MCF 10A (cell line): ENCODE measurements around the gene TTC7B. TPM values are rescaled to one million over a fixed set of nuclear protein-coding genes. Genes with fewer than 3 reads are reported as not detected.

Source experiments
- BruUV-seq: library from RNA; stranded (reverse); fragments of 400-500 nt; replicated peaks from 2 replicates; lab custom pipeline; 2021; lab: Mats Ljungman, UMichigan
- CTCF ChIA-PET: fragments of 300-600 bp; sonication (Branson Sonifier 250); formaldehyde crosslinking; extraction: SDS; loops from one replicate; lab custom pipeline; 2021; ENCODE audit warnings: antibody characterized with exemption, inconsistent platforms; lab: Yijun Ruan, JAX
- POLR2A ChIA-PET: fragments of 300-600, 350-650 bp; sonication (Branson Sonifier 250); formaldehyde crosslinking; extraction: SDS; loops from one replicate; lab custom pipeline; 2020; ENCODE audit warnings: antibody characterized with exemption, inconsistent platforms; lab: Yijun Ruan, JAX
- DNase-seq: peaks from one replicate; pipeline ENCODE4 v3.0.0-alpha.2; 2018; ENCODE audit not compliant: unreplicated experiment
- H3K27ac Mint-ChIP-seq: one replicate; pipeline ENCODE4 v1.8.0; 2022; ENCODE audit warnings: mild to moderate bottlenecking, low read depth, mixed read lengths; ENCODE audit not compliant: unreplicated experiment
- H3K27me3 Mint-ChIP-seq: one replicate; pipeline ENCODE4 v1.8.0; 2022; ENCODE audit warnings: mixed read lengths; ENCODE audit not compliant: insufficient read depth, unreplicated experiment
- H3K36me3 Mint-ChIP-seq: one replicate; pipeline ENCODE4 v1.8.0; 2022; ENCODE audit warnings: mild to moderate bottlenecking, moderate library complexity, mixed read lengths; ENCODE audit not compliant: insufficient read depth, unreplicated experiment
- H3K4me1 Mint-ChIP-seq: one replicate; pipeline ENCODE4 v1.8.0; 2022; ENCODE audit warnings: mixed read lengths; ENCODE audit not compliant: insufficient read depth, unreplicated experiment
- H3K4me3 Mint-ChIP-seq: one replicate; pipeline ENCODE4 v1.8.0; 2022; ENCODE audit warnings: mild to moderate bottlenecking, moderate library complexity, mixed read lengths; ENCODE audit not compliant: unreplicated experiment
- H3K9me3 Mint-ChIP-seq: one replicate; pipeline ENCODE4 v1.8.0; 2022; ENCODE audit warnings: mixed read lengths; ENCODE audit not compliant: unreplicated experiment
- CTCF ChIP-seq: fragments of 200-600 bp; IDR thresholded peaks from one replicate; pipeline ENCODE4 v1.8.0; 2022; ENCODE audit warnings: antibody characterized with exemption, mild to moderate bottlenecking; ENCODE audit not compliant: unreplicated experiment
- intact Hi-C: fragments of 100-400 bp; cut with micrococcal nuclease; formaldehyde crosslinking; loops from 2 replicates; pipeline ENCODE4 v1.14.1; 2022
- total RNA-seq: library from RNA; stranded (reverse); gene quantifications from 2 replicates; pipeline ENCODE4 v1.2.3, GENCODE V29; 2022

The TTC7B gene
- total RNA-seq, 1 experiment from 2014 or later = 31.1 TPM

GRCh38 chr14:90643982-90644670 is 172.1 kb downstream of the TTC7B start:
- TF ChIP-seq CTCF = no peak
- intact Hi-C loops = no loop called here
- Mint-ChIP-seq H3K4me1 (peaks cover 20% of the 10 kb centered on the region), H3K36me3 (peaks cover 6% of the 10 kb centered on the region), H3K9me3 (no peaks in the 10 kb centered on the region), H3K27ac (no peak overlapping the region), H3K27me3 (no peaks in the 10 kb centered on the region), H3K4me3 (no peak overlapping the region)
- ChIA-PET POLR2A (no interaction called here), CTCF (no interaction called here)
- no TSS peak for BruUV-seq
- no peak for DNase-seq

- no peak for TF ChIP-seq CTCF
- Mint-ChIP-seq H3K27me3 (no peaks in the 10 kb centered on the region), H3K9me3 (no peaks in the 10 kb centered on the region), H3K4me1 (peaks cover 20% of the 10 kb centered on the region), H3K27ac (no peak overlapping the region), H3K4me3 (no peak overlapping the region), H3K36me3 (peaks cover 6% of the 10 kb centered on the region)
- intact Hi-C loops = no loop called here
- ChIA-PET CTCF (interaction anchor here (0.7 to 1.0 kb wide), 2 partner anchors 224 to 242 kb away, joined by 3 to 4 read pairs; no protein-coding TSS in a partner anchor), POLR2A (interaction anchor here (0.6 to 1.2 kb wide), 3 partner anchors 12 to 245 kb away, joined by 3 to 4 read pairs (median 3); no protein-coding TSS in a partner anchor)
- no TSS peak for BruUV-seq
- DNase-seq = no peak
These were observed 173.9 kb downstream of the TTC7B start for GRCh38 chr14:90642244-90642717.

- Mint-ChIP-seq H3K4me3 (no peak overlapping the region), H3K27ac (no peak overlapping the region), H3K4me1 (peaks cover 20% of the 10 kb centered on the region), H3K9me3 (no peaks in the 10 kb centered on the region), H3K27me3 (no peaks in the 10 kb centered on the region), H3K36me3 (peaks cover 6% of the 10 kb centered on the region)
- ChIA-PET POLR2A (interaction anchor here (0.6 to 1.2 kb wide), 3 partner anchors 11 to 244 kb away, joined by 3 to 4 read pairs (median 3); no protein-coding TSS in a partner anchor), CTCF (interaction anchor here (0.7 to 0.9 kb wide), 2 partner anchors 18 to 223 kb away, joined by 3 to 4 read pairs; no protein-coding TSS in a partner anchor)
- no peak for DNase-seq
- TF ChIP-seq CTCF = no peak
- BruUV-seq = no TSS peak
- intact Hi-C loops = no loop called here
These were observed 174.5 kb downstream of the TTC7B start for GRCh38 chr14:90641615-90642243.

- no peak for DNase-seq
- H3K4me1 Mint-ChIP-seq = peaks cover 20% of the 10 kb centered on the region
- no peak overlapping the region for H3K27ac Mint-ChIP-seq
- BruUV-seq = no TSS peak
- no peak overlapping the region for H3K4me3 Mint-ChIP-seq
- no peaks in the 10 kb centered on the region for H3K27me3 Mint-ChIP-seq
- no peak for TF ChIP-seq CTCF
- ChIA-PET POLR2A (interaction anchor here (1.2 kb wide), 1 partner anchor 11 kb away, joined by 4 read pairs; no protein-coding TSS in a partner anchor), CTCF (interaction anchor here (0.9 kb wide), 1 partner anchor 17 kb away, joined by 4 read pairs; no protein-coding TSS in a partner anchor)
- H3K36me3 Mint-ChIP-seq = peaks cover 6% of the 10 kb centered on the region
- intact Hi-C loops = no loop called here
- no peaks in the 10 kb centered on the region for H3K9me3 Mint-ChIP-seq
These were observed 175.1 kb downstream of the TTC7B start for GRCh38 chr14:90641168-90641567.
